GM21447 (cell line): ENCODE results near the gene ATP6V1D.
"Not testable (repeated sequence)": the region's sequence is repeated elsewhere in the genome, so short reads cannot be mapped to it uniquely, and the experiment has no call there.

Source experiments
- ATAC-seq: cut with Tn5 transposase; IDR thresholded peaks from one replicate; pipeline ENCODE4 v1.9.1; 2021; ENCODE audit not compliant: unreplicated experiment

The ATP6V1D gene

GRCh38 chr14:67371247-67372148 lies 11.9 kb upstream of the ATP6V1D start:
- ATAC-seq = no peak

- no peak for ATAC-seq
Measured at GRCh38 chr14:67370830-67371229, 11.2 kb upstream of the ATP6V1D start.

GRCh38 chr14:67365476-67365875 lies 5.9 kb upstream of the ATP6V1D start:
- ATAC-seq = no peak

GRCh38 chr14:67360470-67361206 lies 1.0 kb upstream of the ATP6V1D start:
- peak; percentile 25 for ATAC-seq

GRCh38 chr14:67358924-67359774 lies 455 bp downstream of the ATP6V1D start:
- no peak for ATAC-seq

GRCh38 chr14:67357969-67358354 lies 1.6 kb downstream of the ATP6V1D start:
- no peak for ATAC-seq

- no peak for ATAC-seq
Measured at GRCh38 chr14:67357186-67357968, 2.2 kb downstream of the ATP6V1D start.

- no peak for ATAC-seq
Measured at GRCh38 chr14:67352055-67352454, 7.5 kb downstream of the ATP6V1D start.

GRCh38 chr14:67345583-67345982 lies 14.0 kb downstream of the ATP6V1D start:
- ATAC-seq = no peak

- ATAC-seq = no peak
Measured at GRCh38 chr14:67343601-67344230, 15.9 kb downstream of the ATP6V1D start.

GRCh38 chr14:67341231-67341630 lies 18.4 kb downstream of the ATP6V1D start:
- ATAC-seq = not testable (repeated sequence)

- no peak for ATAC-seq
Measured at GRCh38 chr14:67335781-67336180, 23.8 kb downstream of the ATP6V1D start.

- no peak for ATAC-seq
Measured at GRCh38 chr14:67332468-67332867, 27.1 kb downstream of the ATP6V1D start.

- ATAC-seq = no peak
Measured at GRCh38 chr14:67331368-67332125, 28.1 kb downstream of the ATP6V1D start.

- not testable (repeated sequence) for ATAC-seq
Measured at GRCh38 chr14:67329666-67330065, 29.9 kb downstream of the ATP6V1D start.

- ATAC-seq = no peak
Measured at GRCh38 chr14:67319142-67319541, 40.5 kb downstream of the ATP6V1D start.

- ATAC-seq = no peak
Measured at GRCh38 chr14:67317822-67318221, 41.8 kb downstream of the ATP6V1D start.

- no peak for ATAC-seq
Measured at GRCh38 chr14:67313153-67313552, 46.5 kb downstream of the ATP6V1D start.

- ATAC-seq = no peak
Measured at GRCh38 chr14:67311868-67312267, 47.7 kb downstream of the ATP6V1D start.
